Right ventricle myocardium superior (tissue), 1 donor: Measurements from ENCODE around the gene FHL1. TPM values are rescaled to one million over a fixed set of nuclear protein-coding genes. Genes with fewer than 3 reads are reported as not detected.
"Not testable (repeated sequence)": the region's sequence is repeated elsewhere in the genome, so short reads cannot be mapped to it uniquely, and the experiment has no call there.

ENCODE experiments used
- ATAC-seq: fragments of 200-7000 bp; cut with Tn5 transposase; one replicate; pipeline ENCODE4 v1.9.1; 2020; ENCODE audit warnings: mild to moderate bottlenecking; ENCODE audit not compliant: poor library complexity
- DNase-seq: peaks from one replicate; pipeline ENCODE4 v3.0.0-alpha.2; 2020
- intact Hi-C: fragments of 100-400 bp; cut with DNase I; formaldehyde crosslinking; loops from one replicate; pipeline ENCODE4 v1.11.2; 2022
- long read RNA-seq: library from polyadenylated mRNA; unstranded; transcript quantifications from one replicate; pipeline ENCODE4 v2.0.0, GENCODE V29; 2021
- total RNA-seq: library from RNA; stranded (reverse); fragmentation: NEBNext Ultra II Directional; extraction: Animal tissue kit (Norgen Biotek cat#: 25700); gene quantifications from one replicate; pipeline ENCODE4 v1.2.1, GENCODE V29; 2021
- donor health status: DM: no; HTN: yes; CAD: no; lungs with severe emphysema.

FHL1 gene
- total RNA-seq: 808 TPM
- long read RNA-seq, transcript FHL1-205 (7 exons, 2,441 nt): major isoform, 302 of 727 reads
- long read RNA-seq, transcript FHL1-206 (7 exons, 2,374 nt): minor isoform, 8 of 727 reads
- long read RNA-seq, transcript FHL1-204 (6 exons, 2,565 nt): minor isoform, 256 of 727 reads
- long read RNA-seq, transcript FHL1-218 (6 exons, 2,878 nt): minor isoform, 25 of 727 reads
- long read RNA-seq, partial matches to known transcripts: 39 of 727 reads
- long read RNA-seq, other reads (novel, unspliced or antisense): 77 of 727 reads

- DNase-seq: peak; percentile 80
- intact Hi-C loops: no loop called here
- peak; percentile 92 for ATAC-seq
These were observed at the start of gene FHL1 for GRCh38 chrX:136147315-136147901. Gene FHL1 (plus strand): TSS chrX:136147533.

- intact Hi-C loops: no loop called here
- no peak for ATAC-seq
- DNase-seq: no peak
These were observed 49.2 kb upstream of the FHL1 start for GRCh38 chrX:136097871-136098805.

- ATAC-seq (no peak), DNase-seq (no peak)
These were observed 42.4 kb upstream of the FHL1 start for GRCh38 chrX:136104936-136105335.

DNA sequence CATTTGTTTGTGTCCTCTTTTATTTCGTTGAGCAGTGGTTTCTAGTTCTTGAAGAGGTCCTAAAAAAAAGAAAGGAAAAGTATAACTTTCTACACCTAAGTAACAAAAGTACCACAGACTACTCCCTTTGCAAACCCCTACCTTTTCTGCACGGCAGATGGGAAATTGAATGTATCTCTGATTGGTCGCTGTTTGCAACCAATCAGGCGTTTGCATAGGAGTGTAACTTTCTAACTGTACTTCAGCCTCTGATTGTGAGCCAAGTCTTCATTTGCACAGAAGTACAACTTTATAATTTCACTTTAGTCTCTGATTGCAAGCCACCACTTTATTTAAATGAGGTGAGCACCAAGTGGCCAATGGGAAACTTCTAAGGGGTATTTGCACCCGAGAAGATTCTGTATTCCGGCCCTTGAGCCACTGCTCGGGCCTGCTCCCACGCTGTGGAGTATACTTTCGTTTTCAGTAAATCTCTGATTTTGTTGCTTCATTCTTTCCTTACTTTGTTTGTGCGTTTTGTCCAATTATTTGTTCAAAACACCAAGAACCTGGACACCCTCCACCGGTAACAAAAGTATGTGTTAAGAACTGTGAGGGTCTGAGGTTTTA, 40.3 kb upstream of the FHL1 start:
- intact Hi-C loops: no loop called here
- DNase-seq (no peak), ATAC-seq (no peak)

More at GRCh38 chrX:136104936-136105335, 42.4 kb upstream of the FHL1 start:
- intact Hi-C loops: no loop called here

- intact Hi-C loops, DNase-seq, ATAC-seq: not testable (repeated sequence)
These were observed 38.4 kb upstream of the FHL1 start for GRCh38 chrX:136108905-136109304.

GRCh38 chrX:136112286-136112685, 35.0 kb upstream of the FHL1 start:
- intact Hi-C loops: no loop called here
- DNase-seq: no peak
- no peak for ATAC-seq

DNA sequence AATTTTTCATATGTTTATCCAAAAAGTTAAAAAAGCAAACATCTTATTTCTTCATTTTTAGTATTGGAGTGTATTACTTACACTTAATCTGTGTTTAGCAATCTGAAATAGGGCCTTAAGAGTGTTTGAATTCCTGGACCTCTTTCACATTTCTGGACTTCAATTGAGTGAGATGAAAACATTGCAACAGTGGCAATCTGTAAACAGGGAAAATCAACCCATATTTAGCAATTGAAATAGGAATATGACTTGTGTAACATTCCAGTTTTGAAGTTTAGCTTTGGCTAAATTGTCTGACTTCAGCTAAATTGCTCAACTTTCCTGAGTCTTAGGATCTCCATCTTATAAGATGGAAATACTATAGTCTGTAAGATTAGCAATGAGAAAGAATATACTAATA, 34.6 kb upstream of the FHL1 start:
- DNase-seq (no peak), ATAC-seq (no peak)
- intact Hi-C loops: no loop called here

GRCh38 chrX:136115126-136115903, 32.0 kb upstream of the FHL1 start:
- intact Hi-C loops: no loop called here
- ATAC-seq (no peak), DNase-seq (no peak)

- no peak for ATAC-seq
- intact Hi-C loops: no loop called here
- DNase-seq: no peak
These were observed 31.4 kb upstream of the FHL1 start for GRCh38 chrX:136115904-136116297.

GRCh38 chrX:136121788-136122187, 25.5 kb upstream of the FHL1 start:
- intact Hi-C loops: no loop called here
- ATAC-seq (no peak), DNase-seq (no peak)

DNA sequence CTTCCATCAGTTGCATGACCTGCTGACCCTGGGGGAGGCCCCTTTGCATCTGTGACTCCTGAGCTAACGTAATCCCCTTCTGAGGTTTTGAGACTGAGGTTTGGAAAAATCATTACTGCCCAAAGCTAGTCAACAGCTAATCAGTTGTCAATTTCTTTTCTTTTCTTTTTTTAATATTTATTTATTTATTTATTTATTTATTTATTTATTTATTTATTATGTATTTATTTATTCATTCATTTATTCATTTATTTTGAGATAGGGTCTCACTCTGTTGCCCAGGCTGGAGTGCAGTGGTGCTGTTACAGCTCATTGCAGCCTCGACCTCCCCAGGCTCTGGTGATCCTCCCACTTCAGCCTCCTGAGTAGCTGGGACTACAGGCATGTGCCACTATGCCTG, 25.1 kb upstream of the FHL1 start:
- DNase-seq (no peak), ATAC-seq (no peak)
- intact Hi-C loops: no loop called here

GRCh38 chrX:136125106-136125505, 22.2 kb upstream of the FHL1 start:
- ATAC-seq (no peak), DNase-seq (no peak)
- intact Hi-C loops: no loop called here

DNA sequence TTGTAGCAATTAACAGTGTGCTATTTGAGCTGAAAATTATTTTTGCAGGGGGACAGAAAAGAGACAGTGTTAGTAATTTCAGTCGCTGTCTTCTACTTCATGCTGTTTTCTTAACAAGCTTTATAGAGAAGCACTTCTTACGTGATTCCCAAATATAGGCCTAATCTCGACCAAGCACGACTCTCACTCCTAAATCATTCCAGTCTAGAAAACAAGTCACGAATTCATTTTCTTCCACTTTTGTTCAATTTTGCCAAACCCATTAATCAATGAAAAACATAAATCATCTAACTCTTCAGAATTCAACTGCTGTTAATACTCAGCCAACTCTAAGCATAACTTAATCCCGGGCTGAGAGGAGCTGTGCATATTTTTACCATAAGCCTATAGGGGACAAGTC, 21.0 kb upstream of the FHL1 start:
- no peak for DNase-seq
- peak; percentile 66 for ATAC-seq
- intact Hi-C loops: no loop called here

DNA sequence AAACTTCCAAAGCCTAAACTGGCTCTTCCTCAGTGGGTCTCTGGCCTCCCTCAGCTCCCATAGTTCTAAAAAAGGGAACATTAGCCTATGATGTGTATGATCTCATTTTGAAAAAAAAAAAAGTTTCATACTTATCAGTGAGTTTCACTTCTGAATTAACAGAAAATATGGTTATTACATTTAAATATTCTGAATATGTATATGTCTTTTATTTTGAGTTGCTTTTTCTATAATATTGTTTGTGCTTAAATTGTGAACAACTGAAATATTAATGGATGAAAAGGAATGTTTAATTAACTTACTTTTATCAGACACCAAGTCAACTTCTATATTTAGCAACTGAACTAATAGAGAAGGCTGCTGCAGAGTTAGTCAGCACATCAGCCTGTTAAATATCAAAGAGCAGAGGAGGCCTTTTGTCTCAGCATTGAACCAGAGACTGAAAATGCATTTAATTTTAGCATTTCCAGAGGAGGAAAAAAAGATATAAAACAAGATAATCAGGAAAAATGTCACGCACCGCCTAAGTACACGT, 20.4 kb upstream of the FHL1 start:
- intact Hi-C loops: no loop called here
- ATAC-seq (peak; percentile 74), DNase-seq (no peak)

DNA sequence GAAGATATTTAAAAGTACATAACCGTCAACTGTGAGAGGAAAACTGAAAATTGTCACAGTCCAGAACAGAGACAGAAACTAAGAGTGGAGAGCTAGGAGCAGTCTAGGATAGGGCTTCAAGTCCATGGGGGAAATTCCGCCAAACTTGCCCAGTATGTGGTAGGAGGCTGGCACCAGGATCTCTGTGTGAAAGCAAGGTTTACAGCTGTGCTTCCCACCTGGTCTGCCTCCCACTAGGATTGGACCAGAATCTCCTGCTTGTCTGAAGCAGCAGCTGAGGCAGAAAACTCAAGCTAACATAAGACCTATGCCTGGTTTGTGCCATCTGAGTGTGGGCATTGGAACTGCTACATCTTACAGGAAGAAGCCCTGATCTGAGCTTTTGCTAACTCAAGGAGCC, 18.6 kb upstream of the FHL1 start:
- ATAC-seq: no peak
- no peak for DNase-seq
- intact Hi-C loops: no loop called here

DNA sequence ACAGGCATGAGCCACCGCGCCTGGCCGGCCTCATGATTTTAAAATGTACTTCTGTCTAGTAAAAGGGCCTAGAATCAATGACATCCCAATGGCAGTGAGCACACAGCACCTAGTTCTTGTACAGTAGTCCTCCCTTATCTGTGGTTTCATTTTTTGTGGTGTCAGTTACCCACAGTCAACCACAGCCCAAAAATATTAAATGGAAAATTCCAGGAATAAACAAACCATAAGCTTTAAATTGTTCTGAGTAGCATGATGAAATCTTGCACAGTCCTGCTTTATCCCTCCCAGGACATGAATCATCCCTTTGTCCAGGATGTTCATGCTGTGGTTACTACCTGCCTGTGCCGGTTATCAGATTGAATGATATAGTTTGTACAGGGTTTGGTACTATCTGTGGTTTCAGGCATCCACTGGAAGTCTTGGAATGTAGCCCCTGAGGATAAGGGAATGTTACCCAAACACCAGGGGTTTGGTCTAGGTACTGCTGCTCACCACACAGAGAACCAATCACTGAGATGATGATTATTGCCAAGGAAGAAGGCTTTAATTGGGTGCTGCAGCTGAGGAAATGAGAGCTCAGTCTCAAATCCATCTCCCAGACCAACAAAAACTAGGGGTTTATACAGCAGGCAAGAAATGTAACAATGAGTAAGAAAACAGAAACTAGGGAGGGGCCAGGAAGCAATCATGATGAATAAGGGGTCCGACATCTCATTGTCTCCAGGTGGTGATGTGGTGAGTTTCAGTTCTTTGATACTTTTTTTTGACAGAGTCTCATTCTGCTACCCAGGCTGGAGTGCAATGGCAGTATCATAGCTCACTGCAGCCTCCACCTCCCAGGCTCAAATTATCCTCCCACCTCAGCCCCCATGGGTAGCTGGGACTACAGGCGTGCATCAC, 16.2 kb upstream of the FHL1 start:
- ATAC-seq (no peak), DNase-seq (no peak)
- intact Hi-C loops: no loop called here

- ATAC-seq: no peak
- DNase-seq: no peak
- intact Hi-C loops: no loop called here
These were observed 8.4 kb upstream of the FHL1 start for GRCh38 chrX:136138939-136139338.
